NCI-H2107 treated with DMSO at 0.1 percent for 48 hours (cell line): ENCODE data around the gene ACE.

Experiments used
- DNase-seq: peaks from one replicate; lab custom pipeline; 2025; ENCODE audit not compliant: unreplicated experiment; lab: John Stamatoyannopoulos, UW

ACE gene

DNA sequence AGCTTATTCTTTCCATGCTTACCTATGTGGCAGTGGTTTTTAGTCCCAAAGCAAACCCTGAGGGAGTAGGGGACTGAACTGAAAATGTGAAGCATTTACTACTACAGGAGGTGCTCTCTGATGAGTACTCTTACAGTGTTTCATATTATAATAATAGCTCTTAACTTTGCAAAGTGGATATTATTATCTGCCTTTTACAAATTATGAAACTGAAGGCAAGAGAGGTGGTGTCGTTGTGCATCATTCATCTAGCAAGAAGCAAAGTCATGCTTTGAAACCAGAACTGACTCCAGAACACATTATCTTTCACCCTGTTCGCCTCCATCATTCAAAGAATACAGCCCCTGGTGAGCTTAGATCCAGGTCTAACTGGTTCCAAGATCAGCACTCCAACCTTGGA lies 38.1 kb downstream of the ACE start:
- DNase-seq: no peak

DNA sequence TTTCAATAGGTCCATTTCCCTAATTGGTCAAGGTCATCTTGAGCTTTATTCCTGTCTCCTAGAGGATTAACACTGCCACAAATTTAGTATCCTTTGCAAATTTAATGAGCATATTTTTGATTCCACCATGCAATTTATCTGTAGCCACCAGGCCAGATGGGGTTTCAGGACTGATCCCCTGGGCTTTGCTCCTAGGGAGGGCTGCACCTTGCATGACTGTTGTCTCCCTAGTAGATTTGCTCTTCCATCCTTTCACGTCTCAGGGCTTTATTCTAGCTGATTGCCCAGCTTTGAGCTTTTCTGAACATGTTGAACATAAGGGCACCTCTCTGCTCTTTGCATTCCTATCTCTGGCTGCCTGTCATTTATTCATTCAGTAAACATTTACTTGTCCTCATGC lies 38.6 kb downstream of the ACE start:
- DNase-seq: no peak

DNA sequence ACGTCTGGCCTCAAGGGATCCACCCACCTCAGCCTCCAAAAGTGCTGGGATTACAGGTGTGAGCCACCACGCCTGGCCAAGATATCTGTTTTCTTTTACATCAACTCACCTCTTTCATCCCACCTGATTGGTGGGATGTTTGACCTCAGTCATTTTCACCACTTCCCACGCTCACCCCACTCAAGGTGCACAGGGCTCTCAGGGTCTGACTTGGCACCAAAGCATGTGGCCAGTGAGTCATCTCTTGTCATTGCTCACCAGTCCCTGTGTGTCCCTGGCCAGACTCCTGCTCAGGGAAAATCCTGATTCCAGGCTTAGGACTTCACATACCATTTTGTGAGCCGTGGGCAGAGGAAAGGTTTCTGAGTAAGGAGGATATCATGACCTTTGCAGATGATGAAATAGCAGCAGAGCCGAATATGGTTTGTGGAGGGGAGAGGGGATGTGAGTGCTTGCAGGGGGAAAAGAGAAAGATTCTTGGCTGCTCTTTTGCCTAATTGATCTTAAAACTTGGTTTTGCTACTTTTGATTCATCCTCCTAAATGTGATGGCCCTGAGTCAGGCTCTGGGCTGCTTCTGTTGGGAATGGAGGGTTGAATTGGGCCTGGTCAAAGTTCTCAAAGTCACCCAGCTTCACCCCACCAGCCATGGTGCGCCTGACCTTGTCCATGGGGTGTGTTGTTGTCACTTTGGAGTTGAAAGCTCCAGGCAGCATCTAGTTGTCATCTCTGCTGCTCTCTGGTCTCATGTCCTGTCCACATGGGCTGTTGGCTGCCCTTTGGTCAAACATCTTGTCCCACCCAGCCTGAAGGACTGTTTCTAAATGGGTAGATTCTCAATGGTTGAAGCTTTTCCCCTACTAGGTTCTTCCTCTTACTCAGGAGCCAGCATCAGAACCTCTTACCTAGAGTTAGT lies 40.3 kb downstream of the ACE start:
- no peak for DNase-seq

DNA sequence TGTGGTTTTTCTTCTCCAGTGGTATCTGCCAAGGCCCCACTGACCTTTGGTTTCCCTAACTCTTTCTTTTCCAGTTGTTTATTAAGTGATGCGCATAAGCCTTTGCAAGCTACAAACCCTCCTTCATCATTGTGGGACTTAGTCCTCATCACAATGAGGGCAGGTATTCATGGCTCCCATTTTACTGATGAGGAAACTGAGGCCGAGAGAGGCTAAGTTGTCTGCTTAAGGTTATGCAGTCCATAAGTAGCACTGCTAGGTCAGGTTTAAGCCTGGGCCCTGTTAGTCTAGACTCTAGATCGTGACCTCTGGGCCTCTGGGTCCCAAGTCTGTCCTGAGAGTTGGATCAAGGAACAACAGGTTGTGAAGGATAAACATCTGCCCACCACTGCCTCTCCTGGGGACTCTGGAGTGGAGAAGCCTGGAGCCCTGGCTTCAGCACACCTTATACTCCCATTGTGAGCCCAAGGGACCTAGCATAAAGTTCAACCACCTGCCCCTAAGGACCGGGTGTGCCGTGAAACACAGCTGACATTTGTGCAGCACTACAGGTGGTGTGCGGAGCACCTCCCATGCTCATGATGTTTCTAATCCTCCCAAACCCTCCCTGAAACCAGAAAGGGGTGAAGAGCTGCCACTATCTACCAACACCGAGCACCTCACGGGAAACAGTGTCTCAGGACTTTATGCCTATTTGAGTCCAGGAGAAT lies 41.1 kb downstream of the ACE start:
- DNase-seq: peak; percentile 40

DNA sequence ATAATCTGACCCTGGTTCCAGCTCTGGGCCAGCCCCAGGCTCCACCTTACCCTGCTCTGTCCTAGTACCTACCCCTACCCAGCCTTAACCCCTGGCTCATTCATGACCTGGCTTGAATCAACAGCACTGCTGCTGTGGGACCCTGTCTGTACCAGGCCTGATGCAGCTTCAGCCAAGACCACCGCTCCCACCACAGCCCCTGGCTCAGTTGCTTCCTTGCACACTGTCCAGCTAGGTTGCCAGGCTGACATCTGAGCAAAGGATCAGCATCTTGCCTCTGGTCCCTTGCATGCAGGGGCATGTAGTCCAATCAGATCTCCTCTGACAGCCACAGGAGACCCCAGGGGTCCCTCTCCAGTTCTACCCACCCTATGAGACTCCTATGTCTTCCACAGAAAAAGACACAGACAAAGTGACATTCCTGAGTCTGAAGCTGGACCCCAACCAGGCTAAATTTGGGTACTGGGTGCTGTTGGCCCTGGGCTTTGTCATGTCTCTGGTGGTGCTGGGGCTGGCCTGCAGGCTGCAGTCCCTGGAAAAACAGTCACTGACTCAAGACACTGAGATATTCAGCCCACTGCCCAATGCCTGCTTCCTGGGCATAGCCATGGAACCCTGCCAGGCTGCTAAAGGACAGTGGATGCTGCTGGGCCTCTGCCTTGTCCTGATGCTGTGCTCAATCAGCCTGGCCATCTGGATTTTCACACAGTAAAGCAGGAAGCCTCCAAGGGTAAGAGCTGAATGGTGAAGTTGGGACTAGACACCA lies 42.4 kb downstream of the ACE start:
- no peak for DNase-seq

DNA sequence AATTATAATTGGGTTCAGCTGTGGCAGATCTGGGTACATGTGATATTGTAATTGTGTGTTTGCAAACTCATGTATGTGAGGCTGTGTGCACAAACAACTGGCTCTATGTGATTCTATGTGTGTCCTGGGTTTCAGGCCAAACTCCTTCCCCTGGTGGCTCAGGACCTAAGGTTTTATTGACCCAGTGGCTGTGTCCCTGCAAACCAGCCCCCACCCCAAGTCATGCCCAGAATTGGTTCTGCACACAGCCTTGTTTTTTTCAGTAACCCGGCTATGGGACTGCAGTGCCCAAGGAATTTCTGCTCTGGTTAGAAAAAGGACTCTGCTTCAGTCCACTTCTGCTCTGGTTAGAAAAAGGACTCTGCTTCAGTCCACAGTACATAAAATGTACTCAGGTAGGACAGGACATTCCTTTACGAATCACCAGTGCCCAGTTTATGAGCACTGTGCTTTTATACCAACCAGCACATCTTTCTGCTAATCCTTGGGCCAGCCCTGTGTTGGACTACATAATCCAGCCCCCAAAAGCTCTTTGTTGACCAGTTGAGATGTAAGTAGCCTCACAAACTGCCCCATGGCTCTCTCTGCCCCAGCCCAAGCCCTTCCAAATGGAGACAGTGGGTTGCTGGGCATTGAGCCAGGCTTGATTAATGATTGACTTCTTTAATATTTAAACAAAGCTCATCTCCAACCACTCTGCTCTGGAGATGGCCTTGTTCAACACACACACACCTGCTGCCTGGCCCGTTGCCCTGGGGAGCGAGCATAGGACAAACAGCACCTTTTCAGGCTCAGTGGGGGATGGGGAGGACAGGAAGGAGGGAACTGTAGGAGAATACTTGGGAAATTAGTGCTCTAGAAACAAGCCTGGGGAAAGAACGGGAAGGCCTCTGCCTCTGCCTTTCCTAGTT lies 43.4 kb downstream of the ACE start:
- DNase-seq: peak; percentile 83

DNA sequence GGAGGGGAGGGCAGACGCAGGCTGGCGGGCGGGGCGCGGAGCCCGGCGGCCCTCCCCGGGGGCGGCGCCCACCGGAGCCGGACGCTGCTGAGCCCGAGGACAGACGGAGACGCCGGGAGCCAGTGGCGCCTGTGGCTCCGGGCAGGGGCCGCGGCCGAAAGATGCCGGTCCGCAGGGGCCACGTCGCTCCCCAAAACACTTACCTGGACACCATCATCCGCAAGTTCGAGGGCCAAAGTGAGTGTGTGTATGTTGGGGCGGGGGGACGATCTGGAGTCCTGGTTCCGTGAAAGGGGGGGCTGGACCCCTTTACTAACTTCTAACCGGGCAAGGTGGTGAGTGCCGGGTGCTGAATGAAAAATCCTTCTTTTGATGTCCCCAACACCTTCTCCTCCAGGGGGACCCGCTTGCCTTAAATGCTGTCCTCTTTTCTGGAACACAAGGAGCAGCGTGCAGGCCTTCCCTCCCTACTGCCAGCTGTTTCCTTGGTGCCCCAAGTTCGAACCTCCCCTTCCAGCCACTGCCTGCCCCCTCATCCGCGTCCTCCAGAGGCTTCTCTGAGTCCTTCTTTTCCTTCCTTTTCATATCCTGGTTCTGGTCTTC lies 46.5 kb downstream of the ACE start, which contains the start of gene KCNH6:
Gene KCNH6, plus strand, starts transcription at position 106 of the 603 bp plus-strand sequence. Its CDS starts 56 bp downstream, at position 162.
- DNase-seq: no peak

DNA sequence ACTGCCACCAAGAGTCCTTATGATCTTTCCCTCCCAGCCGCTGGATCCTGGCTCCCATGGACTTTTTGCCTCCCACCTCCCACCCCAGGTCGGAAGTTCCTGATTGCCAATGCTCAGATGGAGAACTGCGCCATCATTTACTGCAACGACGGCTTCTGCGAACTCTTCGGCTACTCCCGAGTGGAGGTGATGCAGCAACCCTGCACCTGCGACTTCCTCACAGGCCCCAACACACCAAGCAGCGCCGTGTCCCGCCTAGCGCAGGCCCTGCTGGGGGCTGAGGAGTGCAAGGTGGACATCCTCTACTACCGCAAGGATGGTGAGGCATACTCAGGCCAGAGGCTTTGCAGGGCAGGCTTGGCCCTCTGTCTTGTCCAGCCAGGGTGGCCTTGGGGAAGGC lies 47.2 kb downstream of the ACE start:
- DNase-seq: no peak

DNA sequence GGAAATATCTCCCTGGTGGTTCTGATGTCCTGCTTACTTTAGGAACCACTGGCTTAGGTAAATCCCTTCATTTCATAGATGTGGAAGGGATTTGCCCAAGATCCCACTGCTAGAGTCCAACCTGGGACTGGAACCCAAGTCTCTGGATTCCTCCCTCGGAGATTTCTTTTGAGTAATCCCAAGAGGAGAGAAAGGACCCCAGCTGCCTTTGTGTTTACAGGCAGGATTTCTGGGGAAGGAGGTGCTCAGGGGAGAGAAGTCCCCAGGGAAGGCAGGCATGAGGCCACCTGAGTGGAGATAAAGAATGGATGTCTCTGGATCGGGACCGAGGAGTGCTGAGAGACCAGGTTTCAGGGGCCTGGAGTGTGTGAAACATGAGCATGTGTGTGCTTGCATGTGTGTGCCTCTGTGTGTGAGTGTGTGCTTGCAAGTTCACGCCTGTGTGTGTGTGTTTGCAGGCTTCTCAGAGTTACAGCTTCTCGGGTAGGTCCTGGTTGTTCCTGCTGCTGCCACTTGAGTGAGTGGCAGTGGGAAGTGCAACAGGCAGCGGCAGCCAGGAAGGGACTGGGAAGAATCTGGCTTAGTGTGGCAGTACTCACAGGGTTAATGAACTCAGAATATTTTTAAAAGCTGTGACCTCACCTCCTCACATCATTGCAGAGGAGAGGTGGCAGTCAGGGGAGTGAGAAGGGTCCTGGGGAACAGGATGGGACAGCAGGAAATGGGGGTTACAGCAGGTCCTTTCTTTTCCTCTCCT lies 48.5 kb downstream of the ACE start:
- DNase-seq: peak; percentile 82

DNA sequence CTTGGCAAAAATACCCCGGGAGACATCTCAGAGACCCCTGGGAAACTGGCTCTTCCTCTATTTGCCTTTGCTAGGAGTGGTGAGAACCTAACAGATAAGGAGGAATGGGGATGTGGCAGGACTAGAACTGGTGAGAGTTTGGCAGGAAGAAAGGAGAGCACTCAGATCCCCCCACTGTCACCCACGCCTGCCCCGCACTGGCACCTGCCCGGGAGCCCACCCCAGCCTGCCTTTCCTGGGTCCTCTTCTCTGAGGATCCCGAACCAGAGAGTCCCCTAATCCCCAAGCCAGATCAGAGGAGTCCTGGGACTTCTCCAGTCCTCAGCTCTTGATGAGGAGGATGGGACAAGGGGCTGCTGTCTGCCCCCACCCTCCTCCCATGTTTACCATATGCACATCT lies 50.0 kb downstream of the ACE start:
- DNase-seq: no peak

DNA sequence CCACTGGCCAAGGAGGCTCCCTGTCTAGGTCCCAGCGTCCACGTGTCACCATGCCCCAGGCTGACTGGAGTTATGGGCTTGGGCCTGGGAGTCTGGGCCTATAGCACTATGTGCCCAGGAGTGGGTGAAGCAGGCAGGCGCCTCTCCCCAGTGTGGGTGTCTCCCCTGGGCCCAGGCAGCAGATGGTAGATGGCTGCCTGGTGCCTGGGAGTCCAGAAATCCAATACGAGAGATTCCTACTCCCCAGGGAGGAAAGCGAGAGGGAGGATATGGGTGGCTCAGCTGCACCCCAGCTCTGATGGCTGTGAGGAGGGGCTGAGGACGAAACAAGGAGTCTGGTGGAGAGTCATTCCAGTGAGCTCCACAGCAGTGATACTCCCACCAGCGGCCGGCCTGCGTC lies 51.3 kb downstream of the ACE start:
- peak; percentile 67 for DNase-seq

DNA sequence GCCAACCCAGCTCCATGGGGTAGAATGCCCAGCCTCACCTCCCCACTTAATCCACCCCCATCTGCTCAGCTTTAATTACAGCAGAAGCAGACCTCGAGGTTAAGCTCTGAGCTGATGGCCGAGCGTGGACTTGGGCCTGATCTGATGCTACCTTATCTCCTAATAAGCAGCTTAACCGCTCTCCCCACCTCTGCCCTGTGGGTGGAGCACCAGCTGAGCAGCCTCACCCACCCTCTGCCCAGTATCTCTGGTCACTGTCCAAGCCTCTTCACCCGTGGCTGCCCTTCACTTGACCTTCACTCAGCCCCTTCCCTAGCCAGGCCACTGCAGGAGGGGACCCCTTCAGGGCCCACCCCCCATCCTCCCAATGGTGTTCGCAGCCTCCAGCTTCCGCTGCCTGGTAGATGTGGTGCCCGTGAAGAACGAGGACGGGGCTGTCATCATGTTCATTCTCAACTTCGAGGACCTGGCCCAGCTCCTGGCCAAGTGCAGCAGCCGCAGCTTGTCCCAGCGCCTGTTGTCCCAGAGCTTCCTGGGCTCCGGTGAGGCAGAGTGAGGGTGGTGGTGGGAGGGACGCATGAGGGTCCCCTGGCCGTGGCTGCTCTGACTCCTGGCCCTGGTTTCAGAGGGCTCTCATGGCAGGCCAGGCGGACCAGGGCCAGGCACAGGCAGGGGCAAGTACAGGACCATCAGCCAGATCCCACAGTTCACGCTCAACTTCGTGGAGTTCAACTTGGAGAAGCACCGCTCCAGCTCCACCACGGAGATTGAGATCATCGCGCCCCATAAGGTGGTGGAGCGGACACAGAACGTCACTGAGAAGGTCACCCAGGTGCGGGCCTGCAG lies 53.1 kb downstream of the ACE start:
- DNase-seq: no peak

DNA sequence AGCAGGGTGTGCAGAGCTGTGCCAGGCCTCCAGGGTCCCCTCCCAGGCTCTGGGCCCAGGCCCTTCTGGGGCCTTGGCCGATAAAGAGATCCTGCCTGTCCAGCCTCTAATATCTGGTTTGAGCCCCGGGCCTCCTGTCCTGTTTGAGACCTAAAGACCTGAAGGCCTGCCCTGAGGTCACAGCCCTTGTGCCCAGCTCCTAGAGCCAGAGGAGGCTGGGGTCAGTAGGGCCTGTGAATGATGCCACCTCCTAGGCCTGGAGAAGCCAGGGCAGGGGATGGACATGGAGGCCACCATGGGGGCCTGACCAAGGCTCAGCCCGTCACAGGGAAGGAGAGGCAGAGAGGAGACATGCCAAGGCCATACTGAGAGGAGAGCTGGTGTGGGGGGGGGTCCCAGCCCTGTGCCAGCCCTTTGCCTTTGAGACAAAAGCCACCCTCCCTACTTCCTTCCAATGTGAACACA lies 53.7 kb downstream of the ACE start:
- DNase-seq: no peak

DNA sequence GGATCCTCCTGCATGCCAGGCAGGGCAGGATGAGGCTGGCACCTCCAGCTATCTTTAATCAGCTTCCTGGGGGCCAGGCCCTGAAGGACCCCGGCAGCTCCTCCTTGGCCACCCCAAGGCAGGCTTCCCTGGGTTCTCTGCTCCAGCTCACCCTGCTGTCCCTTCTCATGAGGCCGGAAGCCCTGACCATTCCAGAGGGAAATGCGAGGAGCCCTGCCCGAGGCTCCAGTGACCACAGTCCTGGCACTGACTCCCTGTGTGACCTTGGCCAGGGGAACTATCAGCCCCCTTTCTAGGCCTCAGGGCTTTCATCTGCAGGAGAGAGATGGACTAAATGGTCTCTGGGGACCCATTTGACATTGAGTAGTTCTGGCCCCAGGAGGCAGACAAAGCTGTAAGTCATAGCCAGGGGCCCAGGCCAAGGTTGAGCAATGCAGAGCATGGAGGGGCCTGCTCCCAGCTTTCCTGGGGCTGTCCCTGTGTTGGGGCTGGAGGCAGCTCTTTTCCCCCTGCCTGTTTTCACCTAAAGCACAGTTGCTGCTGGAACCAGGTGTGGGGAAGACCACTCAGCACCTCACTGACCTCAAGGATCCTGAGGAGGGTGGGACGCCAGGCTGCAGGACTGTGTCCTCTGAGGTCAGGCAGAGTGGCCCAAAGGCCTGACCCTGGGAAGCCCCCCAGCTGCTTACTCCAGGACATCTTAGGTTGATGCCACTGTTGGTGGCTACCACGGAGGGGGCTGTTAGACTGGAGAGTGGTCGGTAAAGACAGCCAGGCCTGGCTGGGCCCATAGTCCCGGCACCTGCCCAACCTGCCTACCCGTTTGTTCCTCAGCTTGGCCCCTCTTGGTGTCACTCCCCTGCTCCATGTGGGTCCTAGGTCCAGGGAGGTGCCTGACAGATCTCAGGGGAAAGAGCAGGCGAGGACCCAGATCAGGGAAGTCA lies 54.4 kb downstream of the ACE start:
- no peak for DNase-seq

DNA sequence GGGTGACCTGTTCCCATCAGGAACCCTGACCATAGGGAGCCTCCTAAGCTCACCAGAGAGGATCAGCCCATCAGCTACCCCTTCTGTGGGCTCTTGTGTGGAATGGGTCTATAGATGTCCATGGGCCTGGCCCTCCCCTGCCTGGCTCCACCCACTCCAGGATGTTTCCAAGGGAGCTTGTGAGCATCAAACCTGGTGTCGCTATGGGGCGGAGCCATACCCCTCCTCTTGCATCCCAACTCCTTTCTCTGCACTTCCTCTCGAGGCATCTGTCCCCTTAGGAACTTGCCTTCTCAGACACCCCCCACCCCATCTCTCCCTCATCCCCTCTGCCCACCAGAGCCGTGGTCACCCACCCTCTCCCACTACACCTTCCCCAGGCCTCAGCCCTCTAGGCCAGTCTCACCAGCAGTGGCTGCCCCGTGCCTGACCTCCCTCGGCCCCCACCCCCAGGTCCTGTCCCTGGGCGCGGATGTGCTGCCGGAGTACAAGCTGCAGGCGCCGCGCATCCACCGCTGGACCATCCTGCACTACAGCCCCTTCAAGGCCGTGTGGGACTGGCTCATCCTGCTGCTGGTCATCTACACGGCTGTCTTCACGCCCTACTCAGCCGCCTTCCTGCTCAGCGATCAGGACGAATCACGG lies 56.7 kb downstream of the ACE start:
- no peak for DNase-seq

DNA sequence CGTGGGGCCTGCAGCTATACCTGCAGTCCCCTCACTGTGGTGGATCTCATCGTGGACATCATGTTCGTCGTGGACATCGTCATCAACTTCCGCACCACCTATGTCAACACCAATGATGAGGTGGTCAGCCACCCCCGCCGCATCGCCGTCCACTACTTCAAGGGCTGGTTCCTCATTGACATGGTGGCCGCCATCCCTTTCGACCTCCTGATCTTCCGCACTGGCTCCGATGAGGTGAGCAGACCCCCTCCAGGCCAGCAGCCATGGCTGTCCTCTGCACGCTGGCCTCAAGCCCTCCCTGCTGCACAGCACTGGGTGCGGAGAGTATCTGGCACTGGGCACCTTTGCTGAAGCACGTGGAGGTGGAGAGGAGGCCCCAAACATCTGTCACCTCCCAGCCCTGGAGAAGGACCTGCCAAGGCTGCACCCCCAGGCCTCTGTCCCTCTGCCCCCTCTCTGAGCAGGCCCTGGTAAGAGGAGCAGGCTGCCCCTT lies 57.3 kb downstream of the ACE start:
- DNase-seq: no peak
